Mesenchymal stem cell (in vitro differentiated cells and primary cell): ENCODE data around the gene SECISBP2L.
A peak's percentile ranks its signal among the peaks of the same experiment; 100 is the strongest.

Source experiments
- DNase-seq: peaks from one replicate; pipeline ENCODE4 v3.0.0-alpha.2; 2013
- H2AFZ ChIP-seq: one replicate; pipeline ENCODE4 v1.6.1; 2013; ENCODE audit warnings: low read depth, mild to moderate bottlenecking, control low read depth, inconsistent platforms, low read length, moderate library complexity
- H2AK5ac ChIP-seq: 2 replicates; pipeline ENCODE4 v1.6.1; 2013; ENCODE audit warnings: low read length, moderate library complexity, mild to moderate bottlenecking, inconsistent platforms; ENCODE audit not compliant: severe bottlenecking
- H2BK120ac ChIP-seq: one replicate; pipeline ENCODE4 v1.6.1; 2013; ENCODE audit warnings: low read depth, mild to moderate bottlenecking, inconsistent platforms, low read length, moderate library complexity
- H2BK12ac ChIP-seq, 2 experiments: one replicate each; pipeline ENCODE4 v1.6.1; 2013; ENCODE audit warnings: inconsistent platforms in 2 of 2, low read length in 2 of 2, mild to moderate bottlenecking in 2 of 2, moderate library complexity in 2 of 2, control low read depth in 1 of 2
- H2BK15ac ChIP-seq: one replicate; pipeline ENCODE4 v1.6.1; 2013; ENCODE audit warnings: mild to moderate bottlenecking, low read depth, inconsistent platforms; ENCODE audit not compliant: poor library complexity, severe bottlenecking
- H2BK5ac ChIP-seq: 2 replicates; pipeline ENCODE4 v1.6.1; 2013; ENCODE audit warnings: low read depth, mild to moderate bottlenecking, low read length, control low read depth, inconsistent platforms; ENCODE audit not compliant: poor library complexity, severe bottlenecking
- H3K14ac ChIP-seq, 2 experiments: one replicate each; pipeline ENCODE4 v1.6.1; 2013; ENCODE audit warnings: inconsistent platforms in 2 of 2, low read length in 2 of 2, control low read depth in 1 of 2, mild to moderate bottlenecking in 1 of 2, moderate library complexity in 1 of 2
- H3K18ac ChIP-seq, 2 experiments: one replicate each; pipeline ENCODE4 v1.6.1; 2013; ENCODE audit warnings: inconsistent platforms in 2 of 2, low read length in 2 of 2, control low read depth in 1 of 2, low read depth in 1 of 2, mild to moderate bottlenecking in 1 of 2
- H3K23ac ChIP-seq, 2 experiments: one replicate each; pipeline ENCODE4 v1.6.1; 2013; ENCODE audit warnings: inconsistent platforms in 2 of 2, low read length in 2 of 2, mild to moderate bottlenecking in 2 of 2, moderate library complexity in 2 of 2, control low read depth in 1 of 2
- H3K27ac ChIP-seq: 2 replicates; pipeline ENCODE4 v1.5.1; 2013; ENCODE audit warnings: mild to moderate bottlenecking, moderate library complexity, low read length, control low read depth, inconsistent platforms; ENCODE audit not compliant: poor library complexity, severe bottlenecking
- H3K27me3 ChIP-seq, 2 experiments: 2 replicates each; pipeline versions ENCODE4 v1.6.1 to v1.7.0; 2013; ENCODE audit warnings: low read length in 2 of 2, mild to moderate bottlenecking in 2 of 2, moderate library complexity in 2 of 2, control low read depth in 1 of 2, inconsistent platforms in 1 of 2; ENCODE audit not compliant: control insufficient read depth in 1 of 2, insufficient read depth in 1 of 2
- H3K36me3 ChIP-seq, 2 experiments: 2 replicates each; pipeline versions ENCODE4 v1.6.1 to v1.7.0; 2013; ENCODE audit warnings: low read length in 2 of 2, control low read depth in 1 of 2, inconsistent platforms in 1 of 2, low read depth in 1 of 2, mild to moderate bottlenecking in 1 of 2; ENCODE audit not compliant: insufficient read depth in 2 of 2, control insufficient read depth in 1 of 2
- H3K4ac ChIP-seq, 2 experiments: one replicate each; pipeline ENCODE4 v1.6.1; 2013; ENCODE audit warnings: inconsistent platforms in 2 of 2, low read length in 2 of 2, mild to moderate bottlenecking in 2 of 2, moderate library complexity in 2 of 2, control low read depth in 1 of 2, low read depth in 1 of 2
- H3K4me1 ChIP-seq: 2 replicates; pipeline ENCODE4 v1.6.1; 2013; ENCODE audit warnings: low read depth, low read length, control low read depth; ENCODE audit not compliant: control insufficient read depth, insufficient read depth
- H3K4me2 ChIP-seq: 2 replicates; pipeline ENCODE4 v1.6.1; 2013; ENCODE audit warnings: low read length, mild to moderate bottlenecking, inconsistent platforms; ENCODE audit not compliant: poor library complexity, severe bottlenecking
- H3K4me3 ChIP-seq, 2 experiments: 2 replicates each; pipeline versions ENCODE4 v1.5.1 to v1.7.0; 2013; ENCODE audit warnings: low read length in 2 of 2, mild to moderate bottlenecking in 2 of 2, control low read depth in 1 of 2, low read depth in 1 of 2; ENCODE audit not compliant: insufficient read depth in 1 of 2
- H3K79me1 ChIP-seq: replicated peaks from 2 replicates; pipeline ENCODE4 v1.6.1; 2013; ENCODE audit warnings: mild to moderate bottlenecking, control low read depth, low read length, inconsistent platforms; ENCODE audit not compliant: poor library complexity, severe bottlenecking
- H3K9ac ChIP-seq: 2 replicates; pipeline ENCODE4 v1.7.0; 2013; ENCODE audit warnings: mild to moderate bottlenecking, low read length, moderate library complexity
- H3K9me3 ChIP-seq: 2 replicates; pipeline ENCODE4 v1.7.0; 2013; ENCODE audit warnings: mild to moderate bottlenecking, low read length; ENCODE audit not compliant: control insufficient read depth
- H4K8ac ChIP-seq: one replicate; pipeline ENCODE4 v1.6.1; 2013; ENCODE audit warnings: inconsistent platforms, mild to moderate bottlenecking, low read length, moderate library complexity
- H4K91ac ChIP-seq: one replicate; pipeline ENCODE4 v1.6.1; 2013; ENCODE audit warnings: mild to moderate bottlenecking, low read length, inconsistent platforms
- WGBS: methylation state at CpG from one replicate; pipeline ENCODE4 v1.1.7; 2013; ENCODE audit warnings: mixed read lengths; 5-methylcytosine and 5-hydroxymethylcytosine counted together

Gene SECISBP2L

DNA sequence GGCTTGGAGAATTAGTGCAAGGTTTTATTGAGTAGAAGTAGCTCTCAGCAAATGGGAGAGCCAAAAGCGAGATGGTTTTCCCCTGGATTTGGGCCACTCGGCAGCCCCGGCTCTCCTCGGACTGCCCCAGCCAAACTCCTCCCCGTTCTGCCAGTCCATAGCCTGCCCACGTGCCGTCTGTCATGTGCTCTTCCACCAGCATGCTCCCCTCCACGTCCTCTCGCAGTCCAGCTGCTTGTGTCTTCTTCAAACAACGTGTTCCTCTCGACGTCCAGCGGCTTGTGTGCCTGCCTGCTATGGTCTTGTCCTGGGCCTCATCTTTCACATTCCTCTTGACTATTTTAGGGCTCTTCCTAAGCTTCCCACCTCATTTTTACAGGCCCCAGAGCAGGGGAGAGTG is 16.7 kb upstream of the SECISBP2L start:
- no peak overlapping the region for H3K14ac ChIP-seq
- no peak overlapping the region for H2BK120ac ChIP-seq
- no peak overlapping the region for H3K4ac ChIP-seq
- H4K8ac ChIP-seq = no peak overlapping the region
- no peak overlapping the region for H4K91ac ChIP-seq
- no peak overlapping the region for H3K23ac ChIP-seq
- H2AK5ac ChIP-seq = no peak overlapping the region
- no peak overlapping the region for H3K4me2 ChIP-seq
- H3K27ac ChIP-seq = no peak overlapping the region
- H2AFZ ChIP-seq = no peak overlapping the region
- no peak overlapping the region for H2BK12ac ChIP-seq
- DNase-seq = no peak
- no peaks in the 10 kb centered on the region for H3K27me3 ChIP-seq
- H2BK15ac ChIP-seq = no peak overlapping the region
- WGBS = 80% methylated on average over 13 of the region's 13 CpGs
- H3K79me1 ChIP-seq = no peaks in the 10 kb centered on the region
- H3K9me3 ChIP-seq = no peaks in the 10 kb centered on the region
- no peak overlapping the region for H2BK5ac ChIP-seq
- H3K36me3 ChIP-seq = no peaks in the 10 kb centered on the region
- peaks cover 1% of the 10 kb centered on the region for H3K4me1 ChIP-seq
- no peak overlapping the region for H3K4me3 ChIP-seq
- no peak overlapping the region for H3K9ac ChIP-seq
- no peak overlapping the region for H3K18ac ChIP-seq

DNA sequence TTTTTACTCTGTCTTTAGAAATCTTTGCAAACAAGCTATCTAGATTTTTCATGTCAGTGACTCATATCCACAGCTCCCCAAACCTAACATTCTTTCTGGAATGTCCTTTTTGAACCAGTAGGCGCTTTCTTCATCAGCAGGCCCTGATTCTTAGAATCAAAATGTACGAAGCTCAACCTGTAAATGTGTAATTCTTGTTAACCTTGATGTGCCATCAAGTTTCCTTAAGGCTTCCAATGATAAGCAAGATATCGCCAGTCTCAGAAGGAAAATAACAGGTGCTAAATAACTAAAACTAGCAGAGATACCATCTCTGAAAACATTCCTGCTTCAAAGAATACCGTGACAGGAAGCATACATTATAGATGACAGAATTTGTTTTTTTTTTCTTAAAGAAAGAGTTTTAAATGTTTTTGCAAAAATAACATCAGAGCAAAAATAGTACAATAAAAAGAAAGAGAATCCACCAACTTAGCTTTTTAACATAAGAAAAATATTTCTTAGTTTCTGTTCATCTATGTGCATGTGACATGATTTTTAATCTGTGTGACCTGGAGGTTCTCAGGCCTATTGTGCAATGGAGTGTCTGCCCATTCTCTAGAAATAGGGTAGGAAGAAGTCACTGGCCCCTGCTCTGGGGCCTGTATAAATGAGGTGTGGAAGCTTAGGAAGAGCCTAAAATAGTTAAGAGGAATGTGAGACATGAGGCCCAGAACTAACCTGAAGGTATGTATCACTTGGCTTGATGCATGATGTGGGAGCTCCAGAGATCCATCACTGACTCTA is 14.7 kb upstream of the SECISBP2L start:
- Histone ChIP-seq H3K27me3 (no peaks in the 10 kb centered on the region), H4K91ac (no peak overlapping the region), H2BK120ac (no peak overlapping the region), H3K4ac (no peak overlapping the region), H4K8ac (no peak overlapping the region), H2AK5ac (no peak overlapping the region), H2BK12ac (no peak overlapping the region), H2BK5ac (no peak overlapping the region), H3K9ac (no peak overlapping the region), H3K23ac (no peak overlapping the region), H3K9me3 (no peaks in the 10 kb centered on the region), H3K4me1 (peaks cover 1% of the 10 kb centered on the region), H3K14ac (no peak overlapping the region), H3K18ac (no peak overlapping the region), H3K4me3 (no peak overlapping the region), H3K36me3 (no peaks in the 10 kb centered on the region), H3K27ac (no peak overlapping the region), H3K79me1 (no peaks in the 10 kb centered on the region), H3K4me2 (no peak overlapping the region), H2BK15ac (no peak overlapping the region), H2AFZ (no peak overlapping the region)
- 95% methylated on average over 3 of the region's 4 CpGs for WGBS
- peak; percentile 42 for DNase-seq

DNA sequence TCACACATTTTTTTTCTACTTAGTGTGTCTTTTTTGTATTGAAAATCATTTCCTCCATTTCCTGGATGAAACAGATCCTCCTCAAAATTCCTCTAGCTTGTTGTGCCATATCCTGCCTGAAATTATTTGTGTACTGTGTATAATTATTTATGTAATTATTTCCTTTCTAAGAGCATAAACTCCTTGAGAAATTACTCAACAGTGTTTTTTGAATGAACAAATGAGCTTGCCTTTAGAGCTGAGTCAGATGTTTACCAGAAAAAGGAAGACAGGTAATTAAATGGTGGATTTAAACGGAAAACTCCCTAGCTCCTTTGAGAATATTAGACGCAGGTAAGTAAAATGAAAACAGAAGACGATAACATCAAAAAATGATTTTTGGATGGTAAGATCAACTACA is 13.2 kb upstream of the SECISBP2L start:
- Histone ChIP-seq H3K4me2 (no peak overlapping the region), H2BK15ac (no peak overlapping the region)

DNA sequence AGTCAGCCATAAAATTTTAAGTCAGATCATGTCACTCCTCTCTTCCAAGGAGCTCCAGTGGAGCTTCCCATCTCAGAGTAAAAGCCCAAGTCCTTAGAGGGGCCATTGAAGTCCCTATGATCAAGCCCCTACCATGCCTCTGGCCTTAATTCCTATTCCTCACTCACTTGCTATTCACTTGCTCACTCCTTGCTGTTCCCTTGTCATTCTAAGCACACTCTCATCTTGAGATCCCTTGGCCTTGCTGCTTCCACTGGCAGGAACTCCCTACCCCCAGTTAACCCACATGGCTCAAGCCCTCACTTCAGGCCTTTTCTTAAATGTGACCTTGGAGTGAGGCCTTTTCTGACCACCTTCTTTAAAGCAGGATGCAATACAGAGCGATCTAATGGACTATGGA is 12.3 kb upstream of the SECISBP2L start:
- Histone ChIP-seq H4K91ac (no peak overlapping the region), H3K27ac (no peak overlapping the region), H3K27me3 (no peaks in the 10 kb centered on the region), H4K8ac (no peak overlapping the region), H3K14ac (no peak overlapping the region), H3K9ac (no peak overlapping the region), H2AFZ (no peak overlapping the region), H3K9me3 (no peaks in the 10 kb centered on the region), H2BK12ac (no peak overlapping the region), H2BK15ac (no peak overlapping the region), H3K4me2 (no peak overlapping the region), H3K18ac (no peak overlapping the region), H3K4me3 (no peak overlapping the region), H2BK120ac (no peak overlapping the region), H2BK5ac (no peak overlapping the region), H3K23ac (no peak overlapping the region), H3K36me3 (no peaks in the 10 kb centered on the region), H2AK5ac (no peak overlapping the region), H3K79me1 (no peaks in the 10 kb centered on the region), H3K4ac (no peak overlapping the region), H3K4me1 (peaks cover 1% of the 10 kb centered on the region)
- no CpG with 5 or more reads among the region's 1 CpG for WGBS
- DNase-seq = no peak

More for the DNA sequence above, 13.2 kb upstream of the SECISBP2L start:
- no peak overlapping the region for H3K27ac ChIP-seq
- H2BK12ac ChIP-seq = no peak overlapping the region
- H3K23ac ChIP-seq = no peak overlapping the region
- no peak overlapping the region for H3K9ac ChIP-seq
- H3K4me1 ChIP-seq = peaks cover 1% of the 10 kb centered on the region
- H3K4me3 ChIP-seq = no peak overlapping the region
- H2AFZ ChIP-seq = no peak overlapping the region
- H3K18ac ChIP-seq = no peak overlapping the region
- H2BK5ac ChIP-seq = no peak overlapping the region
- H3K79me1 ChIP-seq = no peaks in the 10 kb centered on the region
- H3K4ac ChIP-seq = no peak overlapping the region
- H3K9me3 ChIP-seq = no peaks in the 10 kb centered on the region
- no peak overlapping the region for H2BK120ac ChIP-seq
- H3K27me3 ChIP-seq = no peaks in the 10 kb centered on the region
- 95% methylated on average over 3 of the region's 3 CpGs for WGBS
- no peak overlapping the region for H4K8ac ChIP-seq
- no peak overlapping the region for H3K14ac ChIP-seq
- H4K91ac ChIP-seq = no peak overlapping the region
- no peaks in the 10 kb centered on the region for H3K36me3 ChIP-seq
- no peak overlapping the region for H2AK5ac ChIP-seq
- no peak for DNase-seq
